ENCODE measurements around the gene GUK1.

GUK1 gene

GRCh38 chr1:228100822-228101613 lies 39.1 kb upstream of the GUK1 start:
- in situ Hi-C loops (cut with HindIII; ENCODE audit: low sequenced_read_pairs) = no loop called here
- TF ChIP-seq CTCF (IDR thresholded peaks at IDR 0.05; ENCODE audit: low read depth, low read length) = no peak
- no peak overlapping the region for H3K4me3 ChIP-seq (ENCODE audit: low read depth, low read length)
- DNase-seq (ENCODE audit: low read depth, low spot score) = no peak

- no peak for DNase-seq (ENCODE audit: low read depth, low spot score)
- in situ Hi-C loops (cut with HindIII; ENCODE audit: low sequenced_read_pairs) = no loop called here
- peak overlapping the region; percentile 75 for H3K4me3 ChIP-seq (ENCODE audit: low read depth, low read length)
- TF ChIP-seq CTCF (IDR thresholded peaks at IDR 0.05; ENCODE audit: low read depth, low read length) = no peak
These were observed 38.5 kb upstream of the GUK1 start for GRCh38 chr1:228101614-228101993.

GRCh38 chr1:228101994-228102790 lies 37.9 kb upstream of the GUK1 start:
- peak; percentile 28 for TF ChIP-seq CTCF (IDR thresholded peaks at IDR 0.05; ENCODE audit: low read depth, low read length)
- in situ Hi-C loops (cut with HindIII; ENCODE audit: low sequenced_read_pairs) = no loop called here
- no peak for DNase-seq (ENCODE audit: low read depth, low spot score)
- H3K4me3 ChIP-seq (ENCODE audit: low read depth, low read length) = peak overlapping the region; percentile 75

GRCh38 chr1:228102791-228103620 lies 37.1 kb upstream of the GUK1 start, which contains the start of gene C1orf35:
TSS of gene C1orf35 (minus strand) at chr1:228103325. CDS start at chr1:228103227, 98 bp downstream.
- TF ChIP-seq CTCF (IDR thresholded peaks at IDR 0.05; ENCODE audit: low read depth, low read length) = no peak
- peak; percentile 92 for DNase-seq (ENCODE audit: low read depth, low spot score)
- peak within 1 kb of the TSS; percentile 75 for H3K4me3 ChIP-seq (ENCODE audit: low read depth, low read length)
- in situ Hi-C loops (cut with HindIII; ENCODE audit: low sequenced_read_pairs) = no loop called here

- no peak for DNase-seq (ENCODE audit: low read depth, low spot score)
- in situ Hi-C loops (cut with HindIII; ENCODE audit: low sequenced_read_pairs) = no loop called here
- no peak overlapping the region for H3K4me3 ChIP-seq (ENCODE audit: low read depth, low read length)
- no peak for TF ChIP-seq CTCF (IDR thresholded peaks at IDR 0.05; ENCODE audit: low read depth, low read length)
These were observed 35.4 kb upstream of the GUK1 start for GRCh38 chr1:228104526-228105269.
